ENCODE results near the gene STK24.

- TF ChIP-seq, protein P1, sequence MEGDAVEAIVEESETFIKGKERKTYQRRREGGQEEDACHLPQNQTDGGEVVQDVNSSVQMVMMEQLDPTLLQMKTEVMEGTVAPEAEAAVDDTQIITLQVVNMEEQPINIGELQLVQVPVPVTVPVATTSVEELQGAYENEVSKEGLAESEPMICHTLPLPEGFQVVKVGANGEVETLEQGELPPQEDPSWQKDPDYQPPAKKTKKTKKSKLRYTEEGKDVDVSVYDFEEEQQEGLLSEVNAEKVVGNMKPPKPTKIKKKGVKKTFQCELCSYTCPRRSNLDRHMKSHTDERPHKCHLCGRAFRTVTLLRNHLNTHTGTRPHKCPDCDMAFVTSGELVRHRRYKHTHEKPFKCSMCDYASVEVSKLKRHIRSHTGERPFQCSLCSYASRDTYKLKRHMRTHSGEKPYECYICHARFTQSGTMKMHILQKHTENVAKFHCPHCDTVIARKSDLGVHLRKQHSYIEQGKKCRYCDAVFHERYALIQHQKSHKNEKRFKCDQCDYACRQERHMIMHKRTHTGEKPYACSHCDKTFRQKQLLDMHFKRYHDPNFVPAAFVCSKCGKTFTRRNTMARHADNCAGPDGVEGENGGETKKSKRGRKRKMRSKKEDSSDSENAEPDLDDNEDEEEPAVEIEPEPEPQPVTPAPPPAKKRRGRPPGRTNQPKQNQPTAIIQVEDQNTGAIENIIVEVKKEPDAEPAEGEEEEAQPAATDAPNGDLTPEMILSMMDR (conservative IDR thresholded peaks at IDR 0.05): no peak
- no peak for TF ChIP-seq ZFX (IDR thresholded peaks at IDR 0.05)
Observed at GRCh38 chr13:98567140-98567539, 9.8 kb downstream of the STK24 start.
